ENCODE data around the gene CD5L. TPM values are rescaled to one million over a fixed set of nuclear protein-coding genes. Genes with fewer than 3 reads are reported as not detected.

CD5L gene
- total RNA-seq, 1 donor from 2014 or later: not detected

GRCh38 chr1:157819215-157819614 lies 22.4 kb downstream of the CD5L start:
- DNase-seq (ENCODE audit: low read depth): no peak

DNA sequence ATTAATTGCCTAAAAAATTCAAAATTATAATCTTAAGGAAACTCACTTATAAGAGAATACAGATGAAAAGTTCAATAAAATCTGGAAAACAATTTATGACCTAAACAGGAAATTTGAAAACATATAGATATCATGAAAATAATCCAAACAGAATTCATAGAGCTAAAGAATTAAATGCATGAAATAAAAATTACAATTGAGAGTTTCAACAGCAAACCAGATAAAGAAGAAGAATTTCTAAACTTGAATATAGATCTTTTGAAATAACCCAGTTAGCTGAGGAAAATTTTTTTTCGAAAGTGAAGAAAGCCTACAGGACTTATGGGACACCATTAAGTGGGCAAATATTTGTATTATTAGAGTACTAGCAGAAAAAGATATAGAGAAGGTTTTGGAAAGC lies 28.3 kb downstream of the CD5L start:
- DNase-seq (ENCODE audit: low read depth): no peak

GRCh38 chr1:157806431-157807149 lies 35.0 kb downstream of the CD5L start:
- DNase-seq (ENCODE audit: low read depth): peak; percentile 0

DNA sequence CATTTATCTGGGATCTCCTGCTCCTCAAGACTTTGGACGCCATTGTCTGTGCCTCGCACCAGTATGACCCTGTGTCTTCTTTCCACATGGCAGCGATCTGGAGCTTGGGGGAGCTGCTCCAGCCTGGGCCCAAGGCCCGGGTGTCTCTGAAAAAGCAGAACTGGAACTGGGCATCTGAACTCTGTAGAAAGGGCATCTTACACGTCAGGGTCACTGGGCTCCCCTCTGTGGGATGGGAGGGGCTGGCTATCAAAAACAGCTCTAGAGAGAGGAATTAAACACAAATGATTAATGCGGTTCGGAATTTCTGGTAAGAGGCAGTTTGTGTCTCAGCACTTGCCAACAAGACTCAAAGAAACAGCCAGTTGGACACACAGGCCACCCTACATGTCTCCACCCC lies 37.8 kb downstream of the CD5L start:
- DNase-seq (ENCODE audit: low read depth): no peak

DNA sequence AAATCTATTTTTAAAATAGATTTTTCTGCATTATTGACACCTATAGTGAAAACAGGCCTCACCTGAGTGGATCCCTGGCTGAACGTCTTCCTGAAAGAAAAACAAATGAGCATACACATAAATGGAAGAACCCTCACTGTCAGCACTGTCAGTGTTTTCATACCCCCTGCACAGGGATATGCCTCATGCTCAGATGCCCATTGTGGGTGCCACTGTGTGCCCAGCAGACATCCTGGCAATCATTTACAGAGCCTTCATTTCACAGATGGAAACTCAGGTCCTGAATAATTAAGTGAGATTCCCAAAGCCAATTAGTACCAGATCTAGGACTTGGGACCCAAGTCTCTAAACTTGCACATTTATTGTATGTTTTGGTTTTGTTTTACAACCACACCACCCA lies 41.6 kb downstream of the CD5L start:
- no peak for DNase-seq (ENCODE audit: low read depth)

GRCh38 chr1:157798211-157798610 lies 43.4 kb downstream of the CD5L start:
- DNase-seq (ENCODE audit: low read depth): no peak

DNA sequence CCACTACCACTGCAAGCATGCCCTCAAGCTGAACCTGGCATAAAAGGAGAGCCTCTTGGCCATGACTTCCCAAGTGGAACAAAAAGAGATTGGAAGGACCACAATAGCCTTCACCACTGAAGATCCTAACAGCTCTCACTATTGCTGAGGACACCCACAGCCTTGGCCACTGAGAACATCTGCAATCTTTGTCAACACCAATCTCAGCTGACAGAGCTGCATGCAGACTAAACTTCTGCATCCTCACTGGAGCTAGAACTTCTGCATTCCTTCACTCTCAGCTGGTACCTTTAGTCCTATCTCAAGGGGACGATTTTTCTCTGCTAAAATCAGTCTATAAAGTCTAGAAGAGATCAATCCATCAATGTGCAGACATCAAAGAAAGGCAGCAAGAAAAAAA lies 56.4 kb downstream of the CD5L start:
- no peak for DNase-seq (ENCODE audit: low read depth)

GRCh38 chr1:157784801-157785200 lies 56.8 kb downstream of the CD5L start:
- DNase-seq (ENCODE audit: low read depth): no peak

- DNase-seq (ENCODE audit: low read depth): no peak
Observed at GRCh38 chr1:157782931-157783330, 58.7 kb downstream of the CD5L start.

GRCh38 chr1:157781048-157781447 lies 60.6 kb downstream of the CD5L start:
- no peak for DNase-seq (ENCODE audit: low read depth)

Other genes starting within 250 kb of the CD5L start
- not detected in 2 replicates for gene FCRL4, start 243.7 kb downstream of the CD5L start, total RNA-seq
- gene FCRL3, start 141.0 kb downstream of the CD5L start, total RNA-seq: not detected in 2 replicates
- not detected in 2 replicates for gene FCRL2, start 64.7 kb downstream of the CD5L start, total RNA-seq
- gene FCRL1, start 21.7 kb downstream of the CD5L start, total RNA-seq: not detected in 2 replicates
- gene KIRREL1, start 151.8 kb upstream of the CD5L start, total RNA-seq: 41.8 and 50.2 TPM in 2 replicates

All from myocyte (in vitro differentiated cells).